Esophagus squamous epithelium (tissue), 5 donors: ENCODE results near the gene CCDC122. TPM values are rescaled to one million over a fixed set of nuclear protein-coding genes. Genes with fewer than 3 reads are reported as not detected.

Experiments
- DNase-seq: peaks from one replicate; lab custom pipeline; 2025; lab: John Stamatoyannopoulos, UW
- H3K27ac ChIP-seq, 4 donors: fragments of 200-600 bp; sonication (generic); one replicate each; pipeline ENCODE4 v1.5.1; 2016 to 2019; ENCODE audit warnings: mild to moderate bottlenecking in 1 of 4
- H3K27me3 ChIP-seq, 4 donors: fragments of 200-600 bp; sonication (generic); 1 replicate in 3 of 4; 2 replicates in 1 of 4; pipeline versions ENCODE4 v1.5.1 to v1.6.0; 2017 to 2021; ENCODE audit warnings: antibody characterized with exemption in 1 of 4
- H3K36me3 ChIP-seq, 3 donors: fragments of 200-600 bp; sonication (generic); one replicate each; pipeline ENCODE4 v1.5.1; 2016 to 2019
- H3K4me1 ChIP-seq, 3 donors: fragments of 200-600 bp; sonication (generic); one replicate each; pipeline ENCODE4 v1.5.1; 2017 to 2019
- H3K4me3 ChIP-seq, 4 donors: fragments of 200-600 bp; sonication (generic); 1 replicate in 3 of 4; 2 replicates in 1 of 4; pipeline ENCODE4 v1.5.1; 2016 to 2019; ENCODE audit warnings: mild to moderate bottlenecking in 2 of 4, moderate library complexity in 1 of 4
- H3K9me3 ChIP-seq, 3 donors: fragments of 200-600 bp; sonication (generic); one replicate each; pipeline ENCODE4 v1.5.1; 2016 to 2019
- CTCF ChIP-seq, 6 experiments: fragments of 450-650 bp in 4 of 6; fragments of 200-600 bp in 2 of 6; sonication (generic) in 2 of 6; IDR thresholded peaks; one replicate each; pipeline ENCODE4 v1.5.1; 2016 to 2019; ENCODE audit warnings: antibody characterized with exemption in 6 of 6, mild to moderate bottlenecking in 4 of 6, moderate library complexity in 4 of 6
- POLR2A ChIP-seq, 4 donors: fragments of 450-650 bp; IDR thresholded peaks; one replicate each; pipeline ENCODE4 v1.6.1; 2017; ENCODE audit warnings: antibody characterized with exemption in 4 of 4, mild to moderate bottlenecking in 4 of 4, moderate library complexity in 3 of 4
- WGBS, 2 donors: methylation state at CpG; one replicate each; pipeline ENCODE4 v1.1.5; 2018; 5-methylcytosine and 5-hydroxymethylcytosine counted together
- intact Hi-C: fragments of 100-400 bp; cut with DNase I; formaldehyde crosslinking; loops from one replicate; pipeline ENCODE4 v1.15.0; 2022
- total RNA-seq, 4 donors: library from RNA; depleted of rRNA; stranded (reverse); fragments of >200 nt; gene quantifications; one replicate each; pipeline ENCODE4 v1.1.0, GENCODE V29; 2016
- donor health status: DM: yes; HTN: yes; CAD: no.

The CCDC122 gene
- total RNA-seq, 4 donors from 2014 or later = 0.87 to 16.8 (median 2.1) TPM

- no peak for TF ChIP-seq POLR2A (IDR thresholded peaks at IDR 0.05)
- no peak for TF ChIP-seq CTCF (IDR thresholded peaks at IDR 0.05)
- DNase-seq = no peak
- H3K4me3 ChIP-seq = no peak overlapping the region
- peaks cover 4 to 27% (median 8%) of the 10 kb centered on the region in 3 donors for H3K4me1 ChIP-seq
- no peaks in the 10 kb centered on the region for H3K27me3 ChIP-seq
- no peaks in the 10 kb centered on the region for H3K9me3 ChIP-seq
- peaks cover 0 to 20% (median 0%) of the 10 kb centered on the region in 3 donors for H3K36me3 ChIP-seq
- no peak overlapping the region for H3K27ac ChIP-seq
- intact Hi-C loops = no loop called here
These were observed 2.0 kb upstream of the CCDC122 start for GRCh38 chr13:43881580-43881979.

DNA sequence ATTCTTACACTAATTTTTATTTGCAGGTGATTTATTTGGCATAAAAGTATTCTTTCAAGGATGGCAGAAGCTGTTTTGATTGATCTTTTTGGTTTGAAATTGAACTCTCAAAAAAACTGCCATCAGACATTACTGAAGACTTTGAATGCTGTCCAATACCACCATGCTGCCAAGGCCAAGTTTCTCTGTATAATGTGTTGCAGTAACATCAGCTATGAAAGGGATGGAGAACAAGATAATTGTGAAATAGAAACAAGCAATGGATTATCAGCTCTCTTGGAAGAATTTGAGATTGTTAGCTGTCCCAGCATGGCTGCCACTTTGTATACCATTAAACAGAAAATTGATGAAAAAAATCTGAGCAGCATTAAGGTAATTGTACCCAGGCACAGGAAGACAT lies 1.4 kb upstream of the CCDC122 start:
- Histone ChIP-seq H3K36me3 (peaks cover 0 to 19% (median 0%) of the 10 kb centered on the region in 3 donors), H3K27ac (peak overlapping the region in 1 of 4 donors; percentile 97), H3K9me3 (no peaks in the 10 kb centered on the region), H3K4me1 (peaks cover 4 to 31% (median 8%) of the 10 kb centered on the region in 3 donors), H3K27me3 (no peaks in the 10 kb centered on the region), H3K4me3 (no peak overlapping the region)
- no peak for DNase-seq
- intact Hi-C loops = no loop called here
- TF ChIP-seq CTCF (IDR thresholded peaks at IDR 0.05) = no peak
- no peak for TF ChIP-seq POLR2A (IDR thresholded peaks at IDR 0.05)

DNA sequence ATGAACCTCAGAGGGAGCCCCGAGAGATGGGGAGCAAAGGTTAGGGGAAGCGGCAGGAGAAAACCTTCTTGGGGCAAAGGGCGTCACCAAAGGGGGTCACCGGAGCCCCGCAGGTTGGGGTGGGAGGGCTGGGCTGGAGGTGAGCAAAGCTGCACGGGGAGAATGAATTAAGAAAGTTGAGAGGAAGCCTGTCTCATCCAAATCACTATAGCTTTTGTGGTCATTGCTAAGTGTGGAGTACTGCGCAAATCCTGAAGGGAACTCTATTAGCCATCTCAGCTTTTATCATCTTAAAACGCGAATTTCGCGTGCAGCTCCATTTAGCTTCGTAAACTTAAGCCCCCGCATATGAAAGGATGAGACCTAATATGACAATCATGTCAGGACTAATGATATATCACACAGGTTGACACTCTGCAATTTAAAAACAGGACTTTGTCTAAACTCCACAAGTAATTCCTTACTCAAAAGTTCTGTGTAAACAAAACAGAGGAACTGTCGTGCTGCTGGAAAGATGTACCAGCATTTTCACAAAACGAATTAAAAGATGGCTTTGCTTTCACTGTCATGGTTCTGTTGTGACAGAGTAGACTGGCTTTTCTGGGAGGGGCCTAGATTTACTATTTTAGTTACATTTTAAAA lies 795 bp upstream of the CCDC122 start:
- H3K4me3 ChIP-seq = peak overlapping the region; percentile 85 to 97 (median 88)
- H3K4me1 ChIP-seq = peaks cover 4 to 36% (median 8%) of the 10 kb centered on the region in 3 donors
- intact Hi-C loops = no loop called here
- WGBS, 2 donors = 36 to 41% methylated on average over 15 of the region's 15 CpGs
- H3K27ac ChIP-seq = peak overlapping the region; percentile 95 to 99 (median 97)
- no peaks in the 10 kb centered on the region for H3K9me3 ChIP-seq
- H3K27me3 ChIP-seq = no peaks in the 10 kb centered on the region
- H3K36me3 ChIP-seq = peaks cover 0 to 13% (median 0%) of the 10 kb centered on the region in 3 donors
- TF ChIP-seq CTCF (IDR thresholded peaks at IDR 0.05) (no peak), POLR2A (IDR thresholded peaks at IDR 0.05) (no peak)
- DNase-seq = no peak

GRCh38 chr13:43879755-43880181 lies 228 bp upstream of the CCDC122 start, which contains the start of gene LACC1:
TSS of gene LACC1 (plus strand) at chr13:43879904. CDS start at chr13:43880986, 1,082 bp downstream.
- H3K9me3 ChIP-seq = no peaks in the 10 kb centered on the region
- intact Hi-C loops = no loop called here
- peak within 1 kb of the TSS; percentile 95 to 99 (median 97) for H3K27ac ChIP-seq
- TF ChIP-seq POLR2A (IDR thresholded peaks at IDR 0.05) (no peak), CTCF (IDR thresholded peaks at IDR 0.05) (no peak)
- WGBS, 2 donors = 0% methylated on average over 5 to 20 of the region's 48 CpGs
- H3K36me3 ChIP-seq = peaks cover 0 to 8% (median 0%) of the 10 kb centered on the region in 3 donors
- peak; percentile 1 for DNase-seq
- peaks cover 4 to 36% (median 8%) of the 10 kb centered on the region in 3 donors for H3K4me1 ChIP-seq
- no peaks in the 10 kb centered on the region for H3K27me3 ChIP-seq
- peak within 1 kb of the TSS; percentile 85 to 97 (median 88) for H3K4me3 ChIP-seq

DNA sequence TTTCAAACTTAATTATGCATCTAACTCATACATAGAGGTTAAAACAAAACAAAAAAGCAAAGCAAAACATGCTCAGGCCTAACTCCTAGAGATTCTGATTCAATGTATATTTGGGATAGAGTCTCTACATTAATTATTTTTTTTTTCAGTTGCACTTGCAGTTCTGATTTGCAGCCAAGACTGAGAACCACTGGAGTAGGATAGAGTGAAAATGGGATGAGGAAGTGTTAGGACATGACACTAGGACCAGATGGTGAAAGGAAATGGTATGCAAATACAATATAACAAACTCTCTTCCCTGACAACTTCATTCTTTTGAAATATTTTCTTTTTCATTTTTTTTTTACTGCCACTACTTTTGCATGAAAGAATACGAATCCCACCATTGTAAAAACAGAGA lies 1.8 kb downstream of the CCDC122 start:
- intact Hi-C loops = no loop called here
- 78 to 92% methylated on average over 1 of the region's 1 CpG for WGBS, 2 donors
- no peaks in the 10 kb centered on the region for H3K36me3 ChIP-seq
- no peaks in the 10 kb centered on the region for H3K9me3 ChIP-seq
- no peaks in the 10 kb centered on the region for H3K27me3 ChIP-seq
- H3K4me1 ChIP-seq = peaks cover 4 to 36% (median 8%) of the 10 kb centered on the region in 3 donors
- no peak for DNase-seq
- TF ChIP-seq CTCF (IDR thresholded peaks at IDR 0.05) = no peak
- no peak for TF ChIP-seq POLR2A (IDR thresholded peaks at IDR 0.05)
- H3K4me3 ChIP-seq = no peak overlapping the region
- H3K27ac ChIP-seq = no peak overlapping the region
